OCI-LY1 (cell line): ENCODE data around the gene C17orf50.

ENCODE experiments used
- H2AFZ ChIP-seq: fragments of 200-600 bp; sonication (generic), shearing (Covaris generic); 2 replicates; pipeline ENCODE4 v1.6.0; 2014; ENCODE audit warnings: antibody characterized with exemption, mild to moderate bottlenecking, low read length
- H3F3A ChIP-seq: fragments of 200-600 bp; sonication (generic), shearing (Covaris generic); 2 replicates; pipeline ENCODE4 v1.6.0; 2014; ENCODE audit warnings: mild to moderate bottlenecking, antibody characterized with exemption, low read length, moderate library complexity; ENCODE audit not compliant: insufficient read depth
- H3K27ac ChIP-seq: fragments of 200-600 bp; sonication (generic); 2 replicates; pipeline ENCODE4 v1.5.1; 2014; ENCODE audit warnings: low read length, mixed run types, mild to moderate bottlenecking, low read depth; ENCODE audit not compliant: poor library complexity, severe bottlenecking
- H3K27me3 ChIP-seq: fragments of 200-600 bp; sonication (generic); 2 replicates; pipeline ENCODE4 v1.6.0; 2014; ENCODE audit warnings: antibody characterized with exemption, mild to moderate bottlenecking, low read length, moderate library complexity; ENCODE audit not compliant: insufficient read depth
- H3K36me3 ChIP-seq: fragments of 200-600 bp; sonication (generic); 2 replicates; pipeline ENCODE4 v1.6.1; 2014; ENCODE audit warnings: mild to moderate bottlenecking, antibody characterized with exemption, low read length, moderate library complexity, mixed read lengths; ENCODE audit not compliant: insufficient read depth
- H3K4me1 ChIP-seq: fragments of 200-600 bp; sonication (generic); 2 replicates; pipeline ENCODE4 v1.5.1; 2014; ENCODE audit warnings: mild to moderate bottlenecking, low read length, moderate library complexity; ENCODE audit not compliant: insufficient read depth, severe bottlenecking
- H3K4me2 ChIP-seq: fragments of 200-600 bp; sonication (generic), shearing (Covaris generic); 2 replicates; pipeline ENCODE4 v1.6.1; 2014; ENCODE audit warnings: low read length
- H3K4me3 ChIP-seq: fragments of 200-600 bp; sonication (generic); 2 replicates; pipeline ENCODE4 v1.5.1; 2014; ENCODE audit warnings: low read length, low read depth, mild to moderate bottlenecking, mixed read lengths; ENCODE audit not compliant: poor library complexity, severe bottlenecking
- H3K79me2 ChIP-seq: fragments of 200-600 bp; shearing (Covaris generic); 2 replicates; pipeline ENCODE4 v1.6.1; 2016; ENCODE audit warnings: mixed run types, low read length, mixed read lengths; ENCODE audit not compliant: insufficient read depth
- H3K9ac ChIP-seq: fragments of 200-600 bp; sonication (generic), shearing (Covaris generic); 2 replicates; pipeline ENCODE4 v1.6.1; 2014; ENCODE audit warnings: mild to moderate bottlenecking, low read length, mixed read lengths
- H3K9me2 ChIP-seq: fragments of 200-600 bp; sonication (generic), shearing (Covaris generic); 2 replicates; pipeline ENCODE4 v1.6.1; 2014; ENCODE audit warnings: low read depth, mild to moderate bottlenecking, low read length, mixed read lengths
- H3K9me3 ChIP-seq: fragments of 200-600 bp; shearing (Covaris generic); 2 replicates; pipeline ENCODE4 v1.6.1; 2014; ENCODE audit warnings: low read length, mixed read lengths
- H4K20me1 ChIP-seq: fragments of 200-600 bp; sonication (generic), shearing (Covaris generic); 2 replicates; pipeline ENCODE4 v1.6.0; 2016; ENCODE audit warnings: mild to moderate bottlenecking, low read length; ENCODE audit not compliant: insufficient read depth
- EZH2 ChIP-seq: fragments of 200-600 bp; sonication (generic), shearing (Covaris generic); IDR thresholded peaks from 2 replicates; pipeline ENCODE4 v1.8.0; 2017; ENCODE audit warnings: borderline replicate concordance, mixed run types, mild to moderate bottlenecking, antibody characterized with exemption, low read length, moderate library complexity, mixed read lengths
- TF ChIP-seq, protein P1 (sequence below): fragments of 200-600 bp; sonication (generic), shearing (Covaris generic); IDR thresholded peaks from 2 replicates; pipeline ENCODE4 v1.5.1; 2017; ENCODE audit warnings: mild to moderate bottlenecking, antibody characterized with exemption, low read length, moderate library complexity, mixed read lengths

The C17orf50 gene

GRCh38 chr17:35731917-35732805 lies 28.5 kb upstream of the C17orf50 start:
- Histone ChIP-seq H3K27ac (no peak overlapping the region), H3K4me2 (peak overlapping the region; percentile 56), H3K4me3 (peak overlapping the region; percentile 57), H4K20me1 (no peaks in the 10 kb centered on the region), H3K27me3 (no peaks in the 10 kb centered on the region; the same call in none of the 2 replicates), H3K79me2 (no peaks in the 10 kb centered on the region), H3K4me1 (peaks cover 8% of the 10 kb centered on the region), H3K9me3 (no peaks in the 10 kb centered on the region), H3K9ac (no peak overlapping the region; the same call in 1 of the 2 replicates), H2AFZ (no peak overlapping the region), H3F3A (no peaks in the 10 kb centered on the region), H3K36me3 (no peaks in the 10 kb centered on the region), H3K9me2 (no peaks in the 10 kb centered on the region)
- no peak for TF ChIP-seq EZH2
- TF ChIP-seq, protein P1, sequence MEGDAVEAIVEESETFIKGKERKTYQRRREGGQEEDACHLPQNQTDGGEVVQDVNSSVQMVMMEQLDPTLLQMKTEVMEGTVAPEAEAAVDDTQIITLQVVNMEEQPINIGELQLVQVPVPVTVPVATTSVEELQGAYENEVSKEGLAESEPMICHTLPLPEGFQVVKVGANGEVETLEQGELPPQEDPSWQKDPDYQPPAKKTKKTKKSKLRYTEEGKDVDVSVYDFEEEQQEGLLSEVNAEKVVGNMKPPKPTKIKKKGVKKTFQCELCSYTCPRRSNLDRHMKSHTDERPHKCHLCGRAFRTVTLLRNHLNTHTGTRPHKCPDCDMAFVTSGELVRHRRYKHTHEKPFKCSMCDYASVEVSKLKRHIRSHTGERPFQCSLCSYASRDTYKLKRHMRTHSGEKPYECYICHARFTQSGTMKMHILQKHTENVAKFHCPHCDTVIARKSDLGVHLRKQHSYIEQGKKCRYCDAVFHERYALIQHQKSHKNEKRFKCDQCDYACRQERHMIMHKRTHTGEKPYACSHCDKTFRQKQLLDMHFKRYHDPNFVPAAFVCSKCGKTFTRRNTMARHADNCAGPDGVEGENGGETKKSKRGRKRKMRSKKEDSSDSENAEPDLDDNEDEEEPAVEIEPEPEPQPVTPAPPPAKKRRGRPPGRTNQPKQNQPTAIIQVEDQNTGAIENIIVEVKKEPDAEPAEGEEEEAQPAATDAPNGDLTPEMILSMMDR: no peak

- H2AFZ ChIP-seq: no peak overlapping the region
- H3K27ac ChIP-seq: no peak overlapping the region
- no peaks in the 10 kb centered on the region; the same call in none of the 2 replicates for H3K27me3 ChIP-seq
- H3K9me3 ChIP-seq: no peaks in the 10 kb centered on the region
- H3K4me2 ChIP-seq: no peak overlapping the region
- H4K20me1 ChIP-seq: no peaks in the 10 kb centered on the region
- peaks cover 1% of the 10 kb centered on the region for H3K4me1 ChIP-seq
- H3K36me3 ChIP-seq: no peaks in the 10 kb centered on the region
- no peaks in the 10 kb centered on the region for H3F3A ChIP-seq
- no peak for TF ChIP-seq EZH2
- TF ChIP-seq, protein P1: no peak
- no peaks in the 10 kb centered on the region for H3K79me2 ChIP-seq
- H3K9ac ChIP-seq: no peak overlapping the region
- H3K4me3 ChIP-seq: no peak overlapping the region
- no peaks in the 10 kb centered on the region for H3K9me2 ChIP-seq
Measured at GRCh38 chr17:35732806-35733136, 27.9 kb upstream of the C17orf50 start.

DNA sequence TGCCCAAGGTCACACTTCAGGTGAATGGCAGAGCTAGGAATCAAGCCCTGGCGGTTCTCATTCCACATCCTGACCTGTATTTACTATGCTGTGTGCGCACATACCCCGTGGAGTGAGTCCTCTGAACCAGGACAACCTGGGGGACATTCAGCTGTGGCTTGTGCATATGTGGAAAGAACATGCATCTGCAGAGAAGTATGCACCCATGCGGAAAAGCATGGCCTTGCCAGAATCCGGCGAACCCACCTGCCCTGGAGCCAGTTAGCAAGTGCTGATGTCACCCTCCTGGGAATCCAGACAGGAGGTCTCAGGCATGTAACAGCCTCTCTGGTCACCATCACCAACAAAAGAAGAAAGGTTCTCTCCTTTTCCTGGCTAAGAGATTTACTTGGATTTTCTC lies 27.3 kb upstream of the C17orf50 start:
- Histone ChIP-seq H3K9me2 (no peaks in the 10 kb centered on the region), H3K27me3 (no peaks in the 10 kb centered on the region; the same call in none of the 2 replicates), H3K4me1 (no peaks in the 10 kb centered on the region), H3K79me2 (no peaks in the 10 kb centered on the region), H3K9me3 (no peaks in the 10 kb centered on the region), H3F3A (no peaks in the 10 kb centered on the region), H3K27ac (no peak overlapping the region), H2AFZ (no peak overlapping the region), H3K4me3 (no peak overlapping the region), H3K36me3 (no peaks in the 10 kb centered on the region), H3K9ac (no peak overlapping the region), H4K20me1 (no peaks in the 10 kb centered on the region), H3K4me2 (no peak overlapping the region)
- TF ChIP-seq, protein P1: no peak
- TF ChIP-seq EZH2: no peak
